WTC11 (cell line): ENCODE measurements around the gene IRF2. TPM values are rescaled to one million over a fixed set of nuclear protein-coding genes. Genes with fewer than 3 reads are reported as not detected.

Experiments used
- ATAC-seq: fragments of 200-7000 bp; cut with Tn5 transposase; 2 replicates; pipeline ENCODE4 v1.10.0; 2021; ENCODE audit warnings: mild to moderate bottlenecking, moderate library complexity
- CTCF ChIA-PET: fragments of 300-600 bp; sonication (Branson Sonifier 250); formaldehyde crosslinking; loops from one replicate; lab custom pipeline; 2021; ENCODE audit warnings: antibody characterized with exemption; lab: Charles Lee
- POLR2A ChIA-PET: fragments of 350-600 bp; sonication (Branson Sonifier 250); formaldehyde crosslinking; loops from one replicate; lab custom pipeline; 2021; ENCODE audit warnings: antibody characterized with exemption; lab: Charles Lee
- DNase-seq: peaks from one replicate; pipeline ENCODE4 v3.0.0; 2021; ENCODE audit warnings: low spot score
- H3K27ac Mint-ChIP-seq: 2 replicates; pipeline ENCODE4 v1.8.0; 2021; ENCODE audit warnings: mixed read lengths
- H3K27me3 Mint-ChIP-seq: 2 replicates; pipeline ENCODE4 v1.8.0; 2021; ENCODE audit warnings: low read depth, mild to moderate bottlenecking, moderate library complexity, mixed read lengths
- H3K36me3 Mint-ChIP-seq: 2 replicates; pipeline ENCODE4 v1.8.0; 2021; ENCODE audit warnings: mixed read lengths
- H3K4me1 Mint-ChIP-seq: 2 replicates; pipeline ENCODE4 v1.8.0; 2022; ENCODE audit warnings: mixed read lengths
- H3K4me3 Mint-ChIP-seq: 2 replicates; pipeline ENCODE4 v1.8.0; 2021; ENCODE audit warnings: mild to moderate bottlenecking, moderate library complexity, mixed read lengths
- H3K9me3 Mint-ChIP-seq: 2 replicates; pipeline ENCODE4 v1.8.0; 2021; ENCODE audit warnings: mixed read lengths
- CREM ChIP-seq: sonication (generic); formaldehyde crosslinking; IDR thresholded peaks from 2 replicates; pipeline ENCODE4 v1.8.1; 2022; ENCODE audit warnings: mild to moderate bottlenecking, missing genetic modification reagents, moderate library complexity
- NFATC4 ChIP-seq: fragments of 250-450 bp; sonication (Bioruptor Pico); IDR thresholded peaks from 2 replicates; pipeline ENCODE4 v1.9.0; 2021; ENCODE audit warnings: mild to moderate bottlenecking
- NFE2L1 ChIP-seq: sonication (generic); formaldehyde crosslinking; IDR thresholded peaks from 2 replicates; pipeline ENCODE4 v1.8.1; 2023; ENCODE audit warnings: missing genetic modification reagents
- TCF7 ChIP-seq: sonication (generic); formaldehyde crosslinking; IDR thresholded peaks from 2 replicates; pipeline ENCODE4 v1.8.0; 2022; ENCODE audit warnings: mild to moderate bottlenecking, low read depth, missing genetic modification reagents, moderate library complexity
- TEAD1 ChIP-seq: sonication (generic); formaldehyde crosslinking; IDR thresholded peaks from 2 replicates; pipeline ENCODE4 v1.8.0; 2022; ENCODE audit warnings: mild to moderate bottlenecking, missing genetic modification reagents
- ZNF232 ChIP-seq: sonication (generic); formaldehyde crosslinking; IDR thresholded peaks from 2 replicates; pipeline ENCODE4 v1.8.0; 2022; ENCODE audit warnings: mild to moderate bottlenecking, missing genetic modification reagents
- ZNF317 ChIP-seq: sonication (generic); formaldehyde crosslinking; IDR thresholded peaks from 2 replicates; pipeline ENCODE4 v1.8.1; 2023; ENCODE audit warnings: low read depth, mild to moderate bottlenecking, moderate library complexity, missing genetic modification reagents, borderline replicate concordance
- total RNA-seq: library from RNA; stranded (reverse); gene quantifications from 3 replicates; pipeline ENCODE4 v1.2.3, GENCODE V29; 2021
- TF ChIP-seq, protein P1 (sequence below): sonication (generic); formaldehyde crosslinking; IDR thresholded peaks from 2 replicates; pipeline ENCODE4 v1.8.0; 2023; ENCODE audit warnings: missing genetic modification reagents, mild to moderate bottlenecking, borderline replicate concordance
- TF ChIP-seq, protein P2 (sequence below): fragments of 250-450 bp; sonication (Bioruptor Pico); IDR thresholded peaks from 2 replicates; pipeline ENCODE4 v2.1.2; 2022; ENCODE audit warnings: mild to moderate bottlenecking, moderate library complexity
- TF ChIP-seq, protein P3 (sequence below): sonication (generic); formaldehyde crosslinking; IDR thresholded peaks from 2 replicates; pipeline ENCODE4 v1.8.1; 2022; ENCODE audit warnings: low read depth, missing genetic modification reagents, borderline replicate concordance
- TF ChIP-seq, protein P4 (sequence below): sonication (generic); formaldehyde crosslinking; IDR thresholded peaks from 2 replicates; pipeline ENCODE4 v1.8.1; 2022; ENCODE audit warnings: mild to moderate bottlenecking, missing genetic modification reagents, moderate library complexity, borderline replicate concordance

IRF2 gene
- total RNA-seq, 1 experiment from 2014 or later: 11.8 TPM

DNA sequence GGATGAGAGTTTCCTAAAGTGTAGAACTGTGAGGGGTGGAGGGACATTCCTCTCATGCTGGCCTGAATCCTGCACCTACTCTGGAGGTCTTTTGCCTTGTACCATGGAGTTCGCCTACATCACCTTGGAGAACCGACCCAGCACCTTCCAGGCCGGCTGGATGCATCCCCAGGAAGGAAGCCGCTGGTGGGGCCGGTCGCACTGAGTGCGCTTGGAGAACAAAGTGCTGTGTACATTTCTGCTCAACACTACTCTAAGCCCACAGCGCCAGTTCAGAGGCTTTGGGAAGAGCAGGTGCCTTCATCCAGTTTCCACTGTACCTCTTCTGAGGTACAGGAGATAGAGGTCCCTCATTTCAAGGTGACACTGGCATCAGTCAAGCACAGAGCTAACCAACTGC is 15.4 kb upstream of the IRF2 start:
- TF ChIP-seq, protein P1, sequence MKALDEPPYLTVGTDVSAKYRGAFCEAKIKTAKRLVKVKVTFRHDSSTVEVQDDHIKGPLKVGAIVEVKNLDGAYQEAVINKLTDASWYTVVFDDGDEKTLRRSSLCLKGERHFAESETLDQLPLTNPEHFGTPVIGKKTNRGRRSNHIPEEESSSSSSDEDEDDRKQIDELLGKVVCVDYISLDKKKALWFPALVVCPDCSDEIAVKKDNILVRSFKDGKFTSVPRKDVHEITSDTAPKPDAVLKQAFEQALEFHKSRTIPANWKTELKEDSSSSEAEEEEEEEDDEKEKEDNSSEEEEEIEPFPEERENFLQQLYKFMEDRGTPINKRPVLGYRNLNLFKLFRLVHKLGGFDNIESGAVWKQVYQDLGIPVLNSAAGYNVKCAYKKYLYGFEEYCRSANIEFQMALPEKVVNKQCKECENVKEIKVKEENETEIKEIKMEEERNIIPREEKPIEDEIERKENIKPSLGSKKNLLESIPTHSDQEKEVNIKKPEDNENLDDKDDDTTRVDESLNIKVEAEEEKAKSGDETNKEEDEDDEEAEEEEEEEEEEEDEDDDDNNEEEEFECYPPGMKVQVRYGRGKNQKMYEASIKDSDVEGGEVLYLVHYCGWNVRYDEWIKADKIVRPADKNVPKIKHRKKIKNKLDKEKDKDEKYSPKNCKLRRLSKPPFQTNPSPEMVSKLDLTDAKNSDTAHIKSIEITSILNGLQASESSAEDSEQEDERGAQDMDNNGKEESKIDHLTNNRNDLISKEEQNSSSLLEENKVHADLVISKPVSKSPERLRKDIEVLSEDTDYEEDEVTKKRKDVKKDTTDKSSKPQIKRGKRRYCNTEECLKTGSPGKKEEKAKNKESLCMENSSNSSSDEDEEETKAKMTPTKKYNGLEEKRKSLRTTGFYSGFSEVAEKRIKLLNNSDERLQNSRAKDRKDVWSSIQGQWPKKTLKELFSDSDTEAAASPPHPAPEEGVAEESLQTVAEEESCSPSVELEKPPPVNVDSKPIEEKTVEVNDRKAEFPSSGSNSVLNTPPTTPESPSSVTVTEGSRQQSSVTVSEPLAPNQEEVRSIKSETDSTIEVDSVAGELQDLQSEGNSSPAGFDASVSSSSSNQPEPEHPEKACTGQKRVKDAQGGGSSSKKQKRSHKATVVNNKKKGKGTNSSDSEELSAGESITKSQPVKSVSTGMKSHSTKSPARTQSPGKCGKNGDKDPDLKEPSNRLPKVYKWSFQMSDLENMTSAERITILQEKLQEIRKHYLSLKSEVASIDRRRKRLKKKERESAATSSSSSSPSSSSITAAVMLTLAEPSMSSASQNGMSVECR: no peak
- no peak for TF ChIP-seq ZNF232
- Mint-ChIP-seq H3K36me3 (peaks cover 8% of the 10 kb centered on the region), H3K4me1 (no peaks in the 10 kb centered on the region), H3K27me3 (no peaks in the 10 kb centered on the region), H3K9me3 (peaks cover 10% of the 10 kb centered on the region), H3K4me3 (no peak overlapping the region), H3K27ac (no peak overlapping the region)
- ATAC-seq: no peak
- ChIA-PET POLR2A (no interaction called here), CTCF (interaction anchor here (1.6 kb wide), 1 partner anchor 225 kb away, joined by 3 read pairs; no protein-coding TSS in a partner anchor)
- DNase-seq: no peak

DNA sequence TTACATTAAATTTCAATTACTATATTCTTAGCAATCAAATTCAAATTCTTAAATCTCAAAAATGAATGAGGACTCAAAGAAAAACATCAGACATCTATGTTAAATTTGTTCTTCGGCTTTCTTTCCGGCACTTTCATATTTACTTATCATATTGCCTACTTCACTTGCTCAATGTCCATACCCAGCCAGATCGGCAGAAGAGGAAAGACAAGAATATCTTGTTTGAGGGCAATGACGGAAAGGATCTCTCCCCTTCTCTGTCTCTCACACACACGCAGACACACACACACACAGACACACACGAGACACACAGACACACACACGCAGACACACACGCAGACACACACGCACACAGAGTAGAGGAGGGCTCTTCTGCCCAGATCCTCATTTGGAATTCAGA is 13.2 kb upstream of the IRF2 start:
- DNase-seq: no peak
- Mint-ChIP-seq H3K27ac (no peak overlapping the region), H3K9me3 (peaks cover 18% of the 10 kb centered on the region), H3K4me3 (no peak overlapping the region), H3K27me3 (no peaks in the 10 kb centered on the region), H3K36me3 (peaks cover 13% of the 10 kb centered on the region), H3K4me1 (no peaks in the 10 kb centered on the region)
- ChIA-PET POLR2A (no interaction called here), CTCF (no interaction called here)
- no peak for ATAC-seq
- TF ChIP-seq TEAD1 (CRISPR knock-in tag) (no peak), ZNF317 (CRISPR knock-in tag) (no peak), NFATC4 (CRISPR knock-in tag) (no peak)
- TF ChIP-seq, protein P2, sequence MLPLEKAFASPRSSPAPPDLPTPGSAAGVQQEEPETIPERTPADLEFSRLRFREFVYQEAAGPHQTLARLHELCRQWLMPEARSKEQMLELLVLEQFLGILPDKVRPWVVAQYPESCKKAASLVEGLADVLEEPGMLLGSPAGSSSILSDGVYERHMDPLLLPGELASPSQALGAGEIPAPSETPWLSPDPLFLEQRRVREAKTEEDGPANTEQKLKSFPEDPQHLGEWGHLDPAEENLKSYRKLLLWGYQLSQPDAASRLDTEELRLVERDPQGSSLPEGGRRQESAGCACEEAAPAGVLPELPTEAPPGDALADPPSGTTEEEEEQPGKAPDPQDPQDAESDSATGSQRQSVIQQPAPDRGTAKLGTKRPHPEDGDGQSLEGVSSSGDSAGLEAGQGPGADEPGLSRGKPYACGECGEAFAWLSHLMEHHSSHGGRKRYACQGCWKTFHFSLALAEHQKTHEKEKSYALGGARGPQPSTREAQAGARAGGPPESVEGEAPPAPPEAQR (CRISPR knock-in tag): no peak
- TF ChIP-seq, protein P3, sequence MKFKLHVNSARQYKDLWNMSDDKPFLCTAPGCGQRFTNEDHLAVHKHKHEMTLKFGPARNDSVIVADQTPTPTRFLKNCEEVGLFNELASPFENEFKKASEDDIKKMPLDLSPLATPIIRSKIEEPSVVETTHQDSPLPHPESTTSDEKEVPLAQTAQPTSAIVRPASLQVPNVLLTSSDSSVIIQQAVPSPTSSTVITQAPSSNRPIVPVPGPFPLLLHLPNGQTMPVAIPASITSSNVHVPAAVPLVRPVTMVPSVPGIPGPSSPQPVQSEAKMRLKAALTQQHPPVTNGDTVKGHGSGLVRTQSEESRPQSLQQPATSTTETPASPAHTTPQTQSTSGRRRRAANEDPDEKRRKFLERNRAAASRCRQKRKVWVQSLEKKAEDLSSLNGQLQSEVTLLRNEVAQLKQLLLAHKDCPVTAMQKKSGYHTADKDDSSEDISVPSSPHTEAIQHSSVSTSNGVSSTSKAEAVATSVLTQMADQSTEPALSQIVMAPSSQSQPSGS (CRISPR knock-in tag): no peak

DNA sequence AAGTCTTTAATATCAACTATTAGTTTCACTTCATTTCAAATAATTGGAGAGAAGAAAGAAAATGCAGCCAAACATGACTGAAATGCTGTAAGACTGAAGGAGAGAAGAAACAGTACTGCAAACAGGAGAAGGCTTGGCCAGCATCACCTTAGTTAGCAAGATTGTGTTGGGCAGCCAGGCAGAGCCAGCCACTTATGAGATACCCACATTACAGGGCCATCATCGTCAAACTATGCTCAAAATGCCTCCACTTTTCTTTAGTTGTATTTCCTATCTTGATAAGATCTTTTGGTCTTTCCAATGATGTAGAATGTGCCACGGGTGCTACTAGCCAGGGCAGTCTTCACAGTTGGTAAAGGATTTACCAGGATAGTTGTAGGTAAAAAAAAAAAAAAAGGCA is 10.9 kb upstream of the IRF2 start:
- no peaks in the 10 kb centered on the region for H3K27me3 Mint-ChIP-seq
- no peaks in the 10 kb centered on the region for H3K4me1 Mint-ChIP-seq
- POLR2A ChIA-PET: no interaction called here
- no peak for DNase-seq
- no peak for ATAC-seq
- no peak overlapping the region for H3K27ac Mint-ChIP-seq
- H3K9me3 Mint-ChIP-seq: peaks cover 18% of the 10 kb centered on the region
- TF ChIP-seq, protein P4, sequence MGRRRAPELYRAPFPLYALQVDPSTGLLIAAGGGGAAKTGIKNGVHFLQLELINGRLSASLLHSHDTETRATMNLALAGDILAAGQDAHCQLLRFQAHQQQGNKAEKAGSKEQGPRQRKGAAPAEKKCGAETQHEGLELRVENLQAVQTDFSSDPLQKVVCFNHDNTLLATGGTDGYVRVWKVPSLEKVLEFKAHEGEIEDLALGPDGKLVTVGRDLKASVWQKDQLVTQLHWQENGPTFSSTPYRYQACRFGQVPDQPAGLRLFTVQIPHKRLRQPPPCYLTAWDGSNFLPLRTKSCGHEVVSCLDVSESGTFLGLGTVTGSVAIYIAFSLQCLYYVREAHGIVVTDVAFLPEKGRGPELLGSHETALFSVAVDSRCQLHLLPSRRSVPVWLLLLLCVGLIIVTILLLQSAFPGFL: no peak
- TF ChIP-seq, protein P1: no peak
- TF ChIP-seq TCF7 (CRISPR knock-in tag): no peak
- TF ChIP-seq CREM (CRISPR knock-in tag): no peak
- no peak for TF ChIP-seq NFE2L1 (CRISPR knock-in tag)
- TF ChIP-seq, all 79 proteins: peak for 0
- CTCF ChIA-PET: no interaction called here
- Mint-ChIP-seq H3K36me3 (peaks cover 13% of the 10 kb centered on the region), H3K4me3 (no peak overlapping the region)
